ENCODE measurements around the gene STXBP5L.
"Not testable (repeated sequence)": the region's sequence is repeated elsewhere in the genome, so short reads cannot be mapped to it uniquely, and the experiment has no call there.

STXBP5L gene

GRCh38 chr3:121202573-121202972, 294.6 kb downstream of the STXBP5L start:
- H3K9me3 ChIP-seq (ENCODE audit: low read length) = peaks cover 2% of the 10 kb centered on the region; the same call in 1 of the 2 replicates
- no peaks in the 10 kb centered on the region for H3K27me3 ChIP-seq (ENCODE audit: insufficient read depth, low read length)
- no peaks in the 10 kb centered on the region for H3K36me3 ChIP-seq (ENCODE audit: insufficient read depth, low read length)
- TF ChIP-seq EZH2 (IDR thresholded peaks at IDR 0.05; ENCODE audit: borderline replicate concordance, low read length) (no peak), CTCF (IDR thresholded peaks at IDR 0.05; ENCODE audit: low read length) (no peak)
- no peak overlapping the region for H3K9ac ChIP-seq (ENCODE audit: low read length)
- H3K4me2 ChIP-seq (ENCODE audit: low read length) = no peak overlapping the region
- H3K9me2 ChIP-seq (ENCODE audit: low read depth, low read length) = no peaks in the 10 kb centered on the region
- no peaks in the 10 kb centered on the region for H3K4me1 ChIP-seq (ENCODE audit: insufficient read depth, low read length, severe bottlenecking)
- H3F3A ChIP-seq (ENCODE audit: insufficient read depth, low read length) = no peaks in the 10 kb centered on the region
- H4K20me1 ChIP-seq (ENCODE audit: insufficient read depth, low read length) = no peaks in the 10 kb centered on the region
- H3K27ac ChIP-seq (ENCODE audit: low read depth, low read length, poor library complexity, severe bottlenecking) = no peak overlapping the region
- H3K79me2 ChIP-seq (ENCODE audit: insufficient read depth, low read length) = no peaks in the 10 kb centered on the region
- H3K4me3 ChIP-seq (ENCODE audit: low read depth, low read length, poor library complexity, severe bottlenecking) = no peak overlapping the region
- no peak overlapping the region for H2AFZ ChIP-seq (ENCODE audit: low read length)

GRCh38 chr3:121223116-121223515, 315.1 kb downstream of the STXBP5L start:
- H4K20me1 ChIP-seq (ENCODE audit: insufficient read depth, low read length) = no peaks in the 10 kb centered on the region
- no peaks in the 10 kb centered on the region for H3F3A ChIP-seq (ENCODE audit: insufficient read depth, low read length)
- H3K27me3 ChIP-seq (ENCODE audit: insufficient read depth, low read length) = no peaks in the 10 kb centered on the region
- no peaks in the 10 kb centered on the region for H3K36me3 ChIP-seq (ENCODE audit: insufficient read depth, low read length)
- H3K9me3 ChIP-seq (ENCODE audit: low read length) = no peaks in the 10 kb centered on the region
- H3K9ac ChIP-seq (ENCODE audit: low read length) = no peak overlapping the region
- no peaks in the 10 kb centered on the region for H3K4me1 ChIP-seq (ENCODE audit: insufficient read depth, low read length, severe bottlenecking)
- no peaks in the 10 kb centered on the region for H3K9me2 ChIP-seq (ENCODE audit: low read depth, low read length)
- H3K27ac ChIP-seq (ENCODE audit: low read depth, low read length, poor library complexity, severe bottlenecking) = no peak overlapping the region
- no peaks in the 10 kb centered on the region for H3K79me2 ChIP-seq (ENCODE audit: insufficient read depth, low read length)
- H3K4me3 ChIP-seq (ENCODE audit: low read depth, low read length, poor library complexity, severe bottlenecking) = no peak overlapping the region
- no peak overlapping the region for H2AFZ ChIP-seq (ENCODE audit: low read length)
- TF ChIP-seq EZH2 (IDR thresholded peaks at IDR 0.05; ENCODE audit: borderline replicate concordance, low read length) (no peak), CTCF (IDR thresholded peaks at IDR 0.05; ENCODE audit: low read length) (no peak)
- no peak overlapping the region for H3K4me2 ChIP-seq (ENCODE audit: low read length)

GRCh38 chr3:121228971-121229370, 321.0 kb downstream of the STXBP5L start:
- H3K27me3 ChIP-seq (ENCODE audit: insufficient read depth, low read length) = no peaks in the 10 kb centered on the region
- H3K4me1 ChIP-seq (ENCODE audit: insufficient read depth, low read length, severe bottlenecking) = no peaks in the 10 kb centered on the region
- H2AFZ ChIP-seq (ENCODE audit: low read length) = no peak overlapping the region
- no peaks in the 10 kb centered on the region for H4K20me1 ChIP-seq (ENCODE audit: insufficient read depth, low read length)
- H3K9me3 ChIP-seq (ENCODE audit: low read length) = no peaks in the 10 kb centered on the region
- H3K4me3 ChIP-seq (ENCODE audit: low read depth, low read length, poor library complexity, severe bottlenecking) = no peak overlapping the region
- no peaks in the 10 kb centered on the region for H3K9me2 ChIP-seq (ENCODE audit: low read depth, low read length)
- no peaks in the 10 kb centered on the region for H3K79me2 ChIP-seq (ENCODE audit: insufficient read depth, low read length)
- H3K27ac ChIP-seq (ENCODE audit: low read depth, low read length, poor library complexity, severe bottlenecking) = no peak overlapping the region
- H3K4me2 ChIP-seq (ENCODE audit: low read length) = no peak overlapping the region
- TF ChIP-seq CTCF (IDR thresholded peaks at IDR 0.05; ENCODE audit: low read length) = no peak
- TF ChIP-seq EZH2 (IDR thresholded peaks at IDR 0.05; ENCODE audit: borderline replicate concordance, low read length) = no peak
- no peaks in the 10 kb centered on the region for H3F3A ChIP-seq (ENCODE audit: insufficient read depth, low read length)
- H3K36me3 ChIP-seq (ENCODE audit: insufficient read depth, low read length) = no peaks in the 10 kb centered on the region
- no peak overlapping the region for H3K9ac ChIP-seq (ENCODE audit: low read length)

GRCh38 chr3:121230194-121230593, 322.2 kb downstream of the STXBP5L start:
- H3K27ac ChIP-seq (ENCODE audit: low read depth, low read length, poor library complexity, severe bottlenecking); H3K4me1 ChIP-seq (ENCODE audit: insufficient read depth, low read length, severe bottlenecking); H3K4me3 ChIP-seq (ENCODE audit: low read depth, low read length, poor library complexity, severe bottlenecking); H3K79me2 ChIP-seq (ENCODE audit: insufficient read depth, low read length); H4K20me1 ChIP-seq (ENCODE audit: insufficient read depth, low read length); H3F3A ChIP-seq (ENCODE audit: insufficient read depth, low read length); H3K4me2 ChIP-seq (ENCODE audit: low read length); H3K9me2 ChIP-seq (ENCODE audit: low read depth, low read length); H3K9ac ChIP-seq (ENCODE audit: low read length); H3K36me3 ChIP-seq (ENCODE audit: insufficient read depth, low read length); H2AFZ ChIP-seq (ENCODE audit: low read length); H3K27me3 ChIP-seq (ENCODE audit: insufficient read depth, low read length); H3K9me3 ChIP-seq (ENCODE audit: low read length): not testable (repeated sequence)
